Middle frontal gyrus (tissue), 1 donor: ENCODE data around the gene LFNG.

Experiments used
- DNase-seq: peaks from one replicate; pipeline ENCODE4 v3.0.0-alpha.2; 2015; ENCODE audit warnings: low spot score; ENCODE audit errors: extremely low spot score

Gene LFNG

GRCh38 chr7:2519119-2519930 lies at the start of gene LFNG:
TSS of gene LFNG (plus strand) at chr7:2519774. CDS start at chr7:2519862, 88 bp downstream.
- DNase-seq = peak; percentile 86

- DNase-seq = no peak
Measured at GRCh38 chr7:2470204-2471021, 49.2 kb upstream of the LFNG start.

- DNase-seq = no peak
Measured at GRCh38 chr7:2471022-2471329, 48.6 kb upstream of the LFNG start.

- DNase-seq = no peak
Measured at GRCh38 chr7:2471396-2471795, 48.2 kb upstream of the LFNG start.

GRCh38 chr7:2472739-2473138 lies 46.8 kb upstream of the LFNG start:
- no peak for DNase-seq

GRCh38 chr7:2473496-2474180 lies 45.9 kb upstream of the LFNG start:
- DNase-seq = no peak

GRCh38 chr7:2474224-2474623 lies 45.4 kb upstream of the LFNG start:
- no peak for DNase-seq

- no peak for DNase-seq
Measured at GRCh38 chr7:2474813-2475677, 44.5 kb upstream of the LFNG start.

GRCh38 chr7:2475678-2476015 lies 43.9 kb upstream of the LFNG start:
- DNase-seq = no peak

- DNase-seq = no peak
Measured at GRCh38 chr7:2476298-2476697, 43.3 kb upstream of the LFNG start, which contains the start of gene GRIFIN. TSS of gene GRIFIN (minus strand) at chr7:2476398. CDS start at chr7:2476383, 15 bp downstream.

- no peak for DNase-seq
Measured at GRCh38 chr7:2476776-2477446, 42.7 kb upstream of the LFNG start.

- DNase-seq = no peak
Measured at GRCh38 chr7:2477447-2478398, 41.9 kb upstream of the LFNG start.

GRCh38 chr7:2478399-2478785 lies 41.2 kb upstream of the LFNG start:
- no peak for DNase-seq

- DNase-seq = no peak
Measured at GRCh38 chr7:2478800-2479199, 40.8 kb upstream of the LFNG start.

GRCh38 chr7:2479276-2480069 lies 40.1 kb upstream of the LFNG start:
- no peak for DNase-seq

GRCh38 chr7:2480070-2480408 lies 39.5 kb upstream of the LFNG start:
- DNase-seq = no peak

GRCh38 chr7:2481195-2481594 lies 38.4 kb upstream of the LFNG start:
- DNase-seq = no peak

- DNase-seq = no peak
Measured at GRCh38 chr7:2482725-2483451, 36.7 kb upstream of the LFNG start.
